ENCODE data around the gene FLYWCH2.

- TF ChIP-seq CTCF (conservative IDR thresholded peaks at IDR 0.05; ENCODE audit: low read depth, low read length) (no peak), USF2 (IDR thresholded peaks at IDR 0.05; ENCODE audit: low read depth, low read length) (no peak), CEBPB (IDR thresholded peaks at IDR 0.05; ENCODE audit: low read depth, low read length) (no peak), POLR2A (IDR thresholded peaks at IDR 0.05; ENCODE audit: low read depth, low read length) (no peak), CHD1 (IDR thresholded peaks at IDR 0.05; ENCODE audit: low read depth, low read length) (no peak), MAFK (IDR thresholded peaks at IDR 0.05; ENCODE audit: low read depth, low read length) (no peak), MAZ (IDR thresholded peaks at IDR 0.05; ENCODE audit: borderline replicate concordance, low read depth, low read length) (no peak), RFX5 (IDR thresholded peaks at IDR 0.05; ENCODE audit: low read depth, low read length) (no peak), BHLHE40 (IDR thresholded peaks at IDR 0.05; ENCODE audit: low read depth, low read length) (no peak), MXI1 (IDR thresholded peaks at IDR 0.05; ENCODE audit: borderline replicate concordance, low read depth, low read length) (no peak), FOS (IDR thresholded peaks at IDR 0.05; ENCODE audit: low read depth, low read length) (no peak), ELK1 (IDR thresholded peaks at IDR 0.05; ENCODE audit: borderline replicate concordance, low read depth, low read length) (no peak), SMC3 (IDR thresholded peaks at IDR 0.05; ENCODE audit: low read depth, low read length) (no peak)
Measured at GRCh38 chr16:2897110-2897509, 14.1 kb downstream of the FLYWCH2 start.
